Astrocyte of the cerebellum (primary cell): ENCODE data around the gene ST3GAL5.

Source experiments
- DNase-seq: peaks from one replicate; pipeline ENCODE4 v3.0.0-alpha.2; 2011; ENCODE audit warnings: low read depth
- H3K4me3 ChIP-seq: 2 replicates; pipeline ENCODE4 v1.5.1; 2011; ENCODE audit warnings: mild to moderate bottlenecking, low read depth, low read length, moderate library complexity
- CTCF ChIP-seq: IDR thresholded peaks from 2 replicates; pipeline ENCODE4 v1.5.1; 2012; ENCODE audit warnings: low read length, low read depth, moderate library complexity, mild to moderate bottlenecking; ENCODE audit errors: missing control alignments
- in situ Hi-C: cut with HindIII; loops from 2 replicates; pipeline ENCODE4 v1.10.0; 2017; ENCODE audit warnings: low sequenced_read_pairs

Gene ST3GAL5

DNA sequence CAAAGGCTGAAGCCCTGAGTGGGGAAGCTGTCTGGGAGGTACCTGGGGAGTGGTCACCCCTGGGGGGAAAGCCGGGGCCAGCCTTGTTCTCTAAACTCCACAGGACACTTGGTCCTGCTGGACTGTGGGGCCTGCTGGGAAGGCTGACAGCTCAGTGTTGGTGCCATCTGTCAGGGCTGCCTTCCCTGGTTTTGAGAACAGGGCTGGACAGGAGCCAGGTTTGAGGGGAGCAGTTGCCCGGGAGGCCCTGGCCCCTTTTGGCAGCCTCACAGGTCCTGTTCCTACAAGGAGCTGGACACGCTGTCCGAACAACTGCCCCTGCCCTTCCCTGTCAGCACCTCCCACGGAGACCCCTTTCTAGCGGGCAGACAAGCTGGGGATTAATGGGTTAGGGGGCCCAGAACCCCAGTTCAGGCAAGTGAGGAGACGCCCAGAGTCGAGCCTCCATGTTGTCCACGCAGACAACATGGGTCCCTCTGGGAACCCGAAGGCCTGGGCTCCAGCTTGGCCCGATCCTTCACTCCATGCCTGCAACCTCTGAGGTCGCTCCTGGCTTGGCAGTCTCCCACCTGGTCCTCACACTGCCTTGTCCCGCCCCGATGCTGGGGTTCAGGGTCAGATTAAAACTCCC, 94.2 kb downstream of the ST3GAL5 start:
- TF ChIP-seq CTCF: no peak
- in situ Hi-C loops: no loop called here
- no peak for DNase-seq
- no peak overlapping the region for H3K4me3 ChIP-seq

DNA sequence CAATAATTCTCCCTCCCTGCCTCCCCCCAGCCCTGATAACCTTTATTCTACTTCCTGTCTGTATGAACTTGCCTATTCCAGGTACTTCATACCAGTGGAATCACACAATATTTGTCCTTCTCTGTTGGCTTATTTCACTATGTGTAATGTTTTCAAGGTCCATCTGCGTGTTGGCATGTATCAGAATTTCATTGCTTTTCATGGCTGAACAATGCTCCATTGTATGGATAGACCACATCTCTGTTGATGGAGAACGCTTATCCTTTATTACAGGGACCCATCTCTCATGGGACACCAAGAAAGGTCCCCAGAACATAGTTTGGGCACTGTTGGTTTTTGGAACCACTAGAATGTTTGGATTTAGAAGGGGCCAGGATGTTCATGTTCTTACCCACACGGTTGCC, 94.8 kb downstream of the ST3GAL5 start:
- in situ Hi-C loops: no loop called here
- no peak for DNase-seq
- H3K4me3 ChIP-seq: no peak overlapping the region
- no peak for TF ChIP-seq CTCF

DNA sequence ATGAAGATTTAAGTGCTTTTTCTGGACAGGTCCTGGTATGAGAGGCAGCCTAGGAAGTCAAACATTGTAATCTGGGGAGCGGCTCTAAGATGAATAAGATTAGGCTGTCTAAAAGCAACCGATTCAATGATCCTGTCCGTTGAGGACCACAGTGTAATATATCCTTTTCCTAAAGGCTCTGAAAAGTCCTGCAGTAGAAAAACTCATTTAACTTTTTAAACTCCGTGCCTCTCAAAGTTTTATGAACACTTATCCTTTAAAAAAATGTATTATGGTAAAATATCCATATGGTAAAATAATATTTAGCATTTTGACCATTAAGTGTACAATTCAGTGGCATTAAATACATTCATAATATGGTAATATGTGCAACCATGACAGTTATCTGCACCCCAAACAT, 95.2 kb downstream of the ST3GAL5 start:
- no peak for TF ChIP-seq CTCF
- no peak overlapping the region for H3K4me3 ChIP-seq
- no peak for DNase-seq
- in situ Hi-C loops: no loop called here

DNA sequence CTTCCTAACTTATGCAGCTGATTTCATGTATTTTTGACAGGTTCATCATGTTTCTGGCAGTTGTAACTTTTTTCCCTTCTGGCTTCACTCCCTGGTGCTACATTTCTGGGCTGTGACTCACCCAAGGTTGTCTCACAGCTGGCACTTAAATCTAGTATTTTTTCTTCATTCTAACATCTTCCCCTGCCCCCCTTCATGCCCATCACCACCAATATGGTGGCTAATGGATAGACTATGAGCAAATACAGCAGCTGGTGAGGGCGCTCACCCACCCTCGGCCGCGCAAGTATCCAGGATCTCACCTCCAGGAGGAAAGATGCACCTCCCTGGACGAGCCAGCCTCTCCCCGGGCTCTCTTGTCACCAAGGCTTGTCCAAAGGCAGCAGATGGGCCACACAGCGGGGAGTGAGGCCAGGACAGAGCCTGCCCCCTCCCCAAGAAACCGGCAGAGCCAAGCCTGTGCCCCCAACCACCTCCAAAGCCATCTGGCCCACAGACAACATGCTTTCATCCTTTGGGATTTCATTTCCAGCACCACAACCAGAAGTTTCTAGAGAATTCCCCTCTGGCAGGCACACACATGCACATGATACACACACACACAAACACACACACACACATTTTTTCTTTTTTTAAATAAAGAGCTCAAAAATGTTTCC, 95.9 kb downstream of the ST3GAL5 start:
- peak; percentile 49 for DNase-seq
- in situ Hi-C loops: no loop called here
- H3K4me3 ChIP-seq: no peak overlapping the region
- TF ChIP-seq CTCF: no peak

GRCh38 chr2:85791704-85792565, 96.9 kb downstream of the ST3GAL5 start:
- no peak for DNase-seq
- no peak for TF ChIP-seq CTCF
- H3K4me3 ChIP-seq: no peak overlapping the region
- in situ Hi-C loops: no loop called here

GRCh38 chr2:85790499-85791188, 98.1 kb downstream of the ST3GAL5 start:
- H3K4me3 ChIP-seq: no peak overlapping the region
- in situ Hi-C loops: no loop called here

More at GRCh38 chr2:85790499-85791188, 98.1 kb downstream of the ST3GAL5 start:
- no peak for DNase-seq
- TF ChIP-seq CTCF: no peak
